CD4-positive, alpha-beta T cell (primary cell): Measurements from ENCODE around the gene KCNN1. TPM values are rescaled to one million over a fixed set of nuclear protein-coding genes. Genes with fewer than 3 reads are reported as not detected.
A peak's percentile ranks its signal among the peaks of the same experiment; 100 is the strongest.

Source experiments
- ATAC-seq: fragments of 200-7000 bp; cut with Tn5 transposase; one replicate; pipeline ENCODE4 v1.10.0; 2022; ENCODE audit warnings: mild to moderate bottlenecking; ENCODE audit not compliant: poor library complexity
- CTCF ChIA-PET: fragments of 350-600 bp; sonication (Branson Sonifier 250); formaldehyde crosslinking; loops from one replicate; lab custom pipeline; 2021; ENCODE audit warnings: antibody characterized with exemption, inconsistent platforms; lab: Charles Lee
- POLR2A ChIA-PET: fragments of 350-600 bp; sonication (Branson Sonifier 250); formaldehyde crosslinking; loops from one replicate; lab custom pipeline; 2021; ENCODE audit warnings: antibody characterized with exemption, inconsistent platforms; lab: Charles Lee
- DNase-seq, 14 experiments: peaks; one replicate each; pipeline ENCODE4 v3.0.0-alpha.2; 2013 to 2020; ENCODE audit warnings: mixed read lengths in 2 of 14
- H3K27ac ChIP-seq, 2 donors: one replicate each; pipeline versions ENCODE4 v1.5.1 to v1.7.0; 2013; ENCODE audit warnings: low read length in 2 of 2, low read depth in 1 of 2, mild to moderate bottlenecking in 1 of 2
- H3K27me3 ChIP-seq, 2 experiments: 1 replicate in 1 of 2; 2 replicates in 1 of 2; pipeline versions ENCODE4 v1.6.1 to v1.7.0; 2013; ENCODE audit warnings: low read length in 2 of 2, control low read depth in 1 of 2, mild to moderate bottlenecking in 1 of 2, moderate library complexity in 1 of 2; ENCODE audit not compliant: insufficient read depth in 2 of 2, control insufficient read depth in 1 of 2
- H3K36me3 ChIP-seq: one replicate; pipeline ENCODE4 v1.6.1; 2013; ENCODE audit warnings: low read length, control low read depth; ENCODE audit not compliant: insufficient read depth
- H3K4me1 ChIP-seq: one replicate; pipeline ENCODE4 v1.6.1; 2013; ENCODE audit warnings: low read length, control low read depth; ENCODE audit not compliant: insufficient read depth
- H3K4me3 ChIP-seq: one replicate; pipeline ENCODE4 v1.5.1; 2013; ENCODE audit warnings: mild to moderate bottlenecking, low read length, moderate library complexity
- H3K9me3 ChIP-seq, 2 experiments: 1 replicate in 1 of 2; 2 replicates in 1 of 2; pipeline versions ENCODE4 v1.6.1 to v1.7.0; 2013; ENCODE audit warnings: low read length in 2 of 2, mild to moderate bottlenecking in 2 of 2, control low read depth in 1 of 2, moderate library complexity in 1 of 2; ENCODE audit not compliant: control insufficient read depth in 1 of 2, insufficient read depth in 1 of 2
- H3K27ac Mint-ChIP-seq: one replicate; pipeline ENCODE4 v1.8.0; 2020; ENCODE audit warnings: mixed read lengths
- H3K27me3 Mint-ChIP-seq: one replicate; pipeline ENCODE4 v1.8.0; 2021; ENCODE audit warnings: mixed read lengths
- H3K36me3 Mint-ChIP-seq: one replicate; pipeline ENCODE4 v1.8.0; 2021; ENCODE audit warnings: low read depth, mixed read lengths
- H3K4me1 Mint-ChIP-seq: one replicate; pipeline ENCODE4 v1.8.0; 2021; ENCODE audit warnings: low read depth, mixed read lengths
- H3K4me3 Mint-ChIP-seq: one replicate; pipeline ENCODE4 v1.8.0; 2020; ENCODE audit warnings: mild to moderate bottlenecking, mixed read lengths
- H3K9me3 Mint-ChIP-seq: one replicate; pipeline ENCODE4 v1.8.0; 2020; ENCODE audit warnings: mixed read lengths
- CTCF ChIP-seq: fragments of 200-600 bp; IDR thresholded peaks from one replicate; pipeline ENCODE4 v1.8.0; 2022; ENCODE audit warnings: antibody characterized with exemption, mild to moderate bottlenecking
- intact Hi-C, 2 experiments: fragments of 100-400 bp; cut with DNase I in 1 of 2; cut with micrococcal nuclease in 1 of 2; formaldehyde crosslinking; loops; one replicate each; pipeline versions ENCODE4 v1.15.1 to v1.9.0; 2023 to 2025; cut with DNase I, micrococcal nuclease
- total RNA-seq, 174 experiments: library from RNA in 2 of 174; stranded (reverse) in 2 of 174; gene quantifications; one replicate each; pipeline ENCODE4 v1.2.3 and lab custom pipeline; 2021 to 2026

Gene KCNN1
- total RNA-seq, 2 experiments from 2014 or later, result not detected

- no peaks in the 10 kb centered on the region for H3K9me3 Mint-ChIP-seq
- H3K27me3 ChIP-seq, result no peaks in the 10 kb centered on the region
Observed at GRCh38 chr19:18020212-18021085, 53.5 kb downstream of the KCNN1 start.

DNA sequence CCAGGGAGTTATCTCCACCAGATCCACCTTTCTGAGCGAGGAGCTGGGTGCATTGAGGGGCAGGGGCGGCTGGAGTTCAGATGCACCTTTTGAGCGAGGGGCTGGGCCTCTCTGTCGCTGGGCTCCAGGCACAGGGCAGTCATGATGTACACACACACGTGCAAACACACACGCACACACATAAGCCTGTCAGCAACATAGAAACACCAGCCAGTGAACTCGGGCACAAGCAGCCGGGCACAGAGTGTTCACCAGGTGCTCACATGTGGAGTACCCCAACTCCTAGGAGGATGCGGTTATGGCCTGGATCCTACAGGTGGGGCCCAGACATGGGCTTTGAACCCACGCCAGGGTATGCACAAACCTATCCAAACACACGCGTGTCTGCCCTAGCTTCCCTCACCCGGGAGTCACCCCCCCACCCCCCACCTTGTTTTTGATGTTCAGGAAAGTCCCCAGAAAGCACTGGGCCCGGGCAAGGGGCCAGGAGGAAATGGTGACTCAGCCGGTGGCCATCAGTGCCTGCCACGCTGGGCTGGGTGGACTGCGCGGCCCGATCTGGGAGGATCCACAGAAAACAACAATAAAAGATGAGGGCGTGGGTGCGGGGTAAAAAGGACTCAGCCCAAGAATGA, 54.3 kb downstream of the KCNN1 start:
- H3K4me1 Mint-ChIP-seq, result peaks cover 69% of the 10 kb centered on the region
- POLR2A ChIA-PET, result interaction anchor here (1.0 to 1.1 kb wide), 2 partner anchors 13 to 24 kb away, joined by 6 to 8 read pairs; partner anchors contain the start of gene ARRDC2
- no peak for TF ChIP-seq CTCF
- H3K9me3 Mint-ChIP-seq, result no peaks in the 10 kb centered on the region
- H3K4me3 Mint-ChIP-seq, result peak overlapping the region; percentile 78
- no peaks in the 10 kb centered on the region for H3K36me3 ChIP-seq
- H3K27ac ChIP-seq, result peak overlapping the region; percentile 58 to 86
- no peaks in the 10 kb centered on the region for H3K27me3 ChIP-seq
- peak overlapping the region; percentile 12 for H3K4me3 ChIP-seq
- intact Hi-C loops, result no loop called here
- H3K27me3 Mint-ChIP-seq, result no peaks in the 10 kb centered on the region
- no peaks in the 10 kb centered on the region for H3K9me3 ChIP-seq
- CTCF ChIA-PET, result interaction anchor here (1.0 to 1.4 kb wide), 3 partner anchors 21 to 83 kb away, joined by 4 read pairs; no protein-coding TSS in a partner anchor
- ATAC-seq (peak; percentile 15), DNase-seq (peak; percentile 58 to 94 (median 76))
- H3K36me3 Mint-ChIP-seq, result no peaks in the 10 kb centered on the region
- peak overlapping the region; percentile 94 for H3K27ac Mint-ChIP-seq
- peaks cover 72% of the 10 kb centered on the region for H3K4me1 ChIP-seq

More at GRCh38 chr19:18020212-18021085, 53.5 kb downstream of the KCNN1 start:
- H3K4me3 Mint-ChIP-seq, result no peak overlapping the region
- Histone ChIP-seq H3K27ac (peak overlapping the region; percentile 58 to 86), H3K4me3 (no peak overlapping the region), H3K9me3 (no peaks in the 10 kb centered on the region), H3K36me3 (peaks cover 2% of the 10 kb centered on the region), H3K4me1 (peaks cover 78% of the 10 kb centered on the region)
- H3K27me3 Mint-ChIP-seq, result no peaks in the 10 kb centered on the region
- intact Hi-C loops, result no loop called here
- ATAC-seq (no peak), DNase-seq (peak in 1 of 14 experiments; percentile 20)
- H3K36me3 Mint-ChIP-seq, result peaks cover 4% of the 10 kb centered on the region
- ChIA-PET POLR2A (interaction anchor here (1.0 to 1.2 kb wide), 4 partner anchors 9 to 25 kb away, joined by 3 to 8 read pairs (median 5); partner anchors contain the start of gene ARRDC2), CTCF (interaction anchor here (1.4 kb wide), 2 partner anchors 20 to 82 kb away, joined by 4 read pairs; no protein-coding TSS in a partner anchor)
- peak overlapping the region; percentile 94 for H3K27ac Mint-ChIP-seq
- H3K4me1 Mint-ChIP-seq, result peaks cover 69% of the 10 kb centered on the region
- no peak for TF ChIP-seq CTCF

- no peaks in the 10 kb centered on the region for H3K27me3 ChIP-seq
- Mint-ChIP-seq H3K9me3 (no peaks in the 10 kb centered on the region), H3K36me3 (no peaks in the 10 kb centered on the region), H3K4me1 (peaks cover 57% of the 10 kb centered on the region), H3K27ac (peak overlapping the region; percentile 94), H3K27me3 (no peaks in the 10 kb centered on the region), H3K4me3 (peak overlapping the region; percentile 79)
- ATAC-seq (peak; percentile 84), DNase-seq (peak; percentile 49 to 95 (median 79))
- H3K4me3 ChIP-seq, result no peak overlapping the region
- H3K27ac ChIP-seq, result peak overlapping the region; percentile 85 to 87
- TF ChIP-seq CTCF, result no peak
- intact Hi-C loops, result loop anchor here in 1 of 2 experiments (1.0 to 2.0 kb wide), 3 partner anchors 9 to 21 kb away; partner anchors contain the start of gene ARRDC2
- ChIA-PET CTCF (interaction anchor here (0.9 to 1.7 kb wide), 6 partner anchors 13 to 91 kb away, joined by 3 to 13 read pairs (median 4); partner anchors contain the start of genes ARRDC2 and CCDC124), POLR2A (interaction anchor here (0.7 to 3.2 kb wide), 15 partner anchors 8 to 258 kb away, joined by 3 to 35 read pairs (median 5); partner anchors contain the start of genes ARRDC2, CCDC124 and IL12RB1)
- no peaks in the 10 kb centered on the region for H3K9me3 ChIP-seq
- no peaks in the 10 kb centered on the region for H3K36me3 ChIP-seq
- peaks cover 56% of the 10 kb centered on the region for H3K4me1 ChIP-seq
Observed at GRCh38 chr19:18023622-18024251, 56.8 kb downstream of the KCNN1 start.
